Activated CD8-positive, alpha-beta T cell treated with anti-CD3 and anti-CD28 coated beads for 36 hours (primary cell): Measurements from ENCODE around the gene SH3GL1. TPM values are rescaled to one million over a fixed set of nuclear protein-coding genes. Genes with fewer than 3 reads are reported as not detected.

Experiments
- ATAC-seq: fragments of 200-7000 bp; cut with Tn5 transposase; one replicate; pipeline ENCODE4 v1.10.0; 2021; ENCODE audit warnings: mild to moderate bottlenecking, moderate library complexity
- CTCF ChIA-PET: fragments of 350-600 bp; sonication (Branson Sonifier 250); formaldehyde crosslinking; loops from one replicate; lab custom pipeline; 2021; ENCODE audit warnings: antibody characterized with exemption; lab: Charles Lee
- POLR2A ChIA-PET: fragments of 350-600 bp; sonication (Branson Sonifier 250); formaldehyde crosslinking; loops from one replicate; lab custom pipeline; 2021; ENCODE audit warnings: antibody characterized with exemption; lab: Charles Lee
- DNase-seq: peaks from one replicate; pipeline ENCODE4 v3.0.0-alpha.2; 2020
- H3K27ac Mint-ChIP-seq: one replicate; pipeline ENCODE4 v1.8.0; 2021; ENCODE audit warnings: mild to moderate bottlenecking, mixed read lengths
- H3K27me3 Mint-ChIP-seq: one replicate; pipeline ENCODE4 v1.8.0; 2021; ENCODE audit warnings: mixed read lengths
- H3K36me3 Mint-ChIP-seq: one replicate; pipeline ENCODE4 v1.8.0; 2021; ENCODE audit warnings: low read depth, mixed read lengths
- H3K4me1 Mint-ChIP-seq: one replicate; pipeline ENCODE4 v1.8.0; 2021; ENCODE audit warnings: low read depth, mixed read lengths
- H3K4me3 Mint-ChIP-seq: one replicate; pipeline ENCODE4 v1.8.0; 2021; ENCODE audit warnings: mild to moderate bottlenecking, moderate library complexity, mixed read lengths
- H3K9me3 Mint-ChIP-seq: one replicate; pipeline ENCODE4 v1.8.0; 2021; ENCODE audit warnings: mixed read lengths
- CTCF ChIP-seq: fragments of 200-600 bp; IDR thresholded peaks from one replicate; pipeline ENCODE4 v1.8.0; 2022; ENCODE audit warnings: antibody characterized with exemption, mild to moderate bottlenecking
- intact Hi-C: fragments of 100-400 bp; cut with micrococcal nuclease; formaldehyde crosslinking; loops from one replicate; pipeline ENCODE4 v1.10.0; 2022
- total RNA-seq, 2 experiments: library from RNA; stranded (reverse); gene quantifications; one replicate each; pipeline ENCODE4 v1.2.3, GENCODE V29; 2021

Gene SH3GL1
- total RNA-seq, 2 experiments from 2014 or later: 53.1 to 59.2 TPM

- Mint-ChIP-seq H3K4me3 (no peak overlapping the region), H3K4me1 (peaks cover 41% of the 10 kb centered on the region)
- no peak for ATAC-seq
Measured at GRCh38 chr19:4390017-4390566, 10.3 kb downstream of the SH3GL1 start.

GRCh38 chr19:4389511-4390016 lies 10.8 kb downstream of the SH3GL1 start:
- Mint-ChIP-seq H3K4me3 (no peak overlapping the region), H3K36me3 (peaks cover 13% of the 10 kb centered on the region), H3K27ac (no peak overlapping the region), H3K27me3 (no peaks in the 10 kb centered on the region), H3K9me3 (no peaks in the 10 kb centered on the region), H3K4me1 (peaks cover 37% of the 10 kb centered on the region)
- no peak for DNase-seq
- intact Hi-C loops: no loop called here
- ATAC-seq: no peak
- no peak for TF ChIP-seq CTCF
- CTCF ChIA-PET: interaction anchor here (1.6 to 2.5 kb wide), 2 partner anchors 11 to 20 kb away, joined by 3 to 13 read pairs; partner anchors contain the start of gene SH3GL1
- POLR2A ChIA-PET: interaction anchor here (0.9 to 2.1 kb wide), 2 partner anchors 10 to 18 kb away, joined by 3 to 5 read pairs; no protein-coding TSS in a partner anchor

More at GRCh38 chr19:4390017-4390566, 10.3 kb downstream of the SH3GL1 start:
- no peak for TF ChIP-seq CTCF
- Mint-ChIP-seq H3K36me3 (peaks cover 16% of the 10 kb centered on the region), H3K27me3 (no peaks in the 10 kb centered on the region), H3K27ac (peak overlapping the region; percentile 88), H3K9me3 (no peaks in the 10 kb centered on the region)
- POLR2A ChIA-PET: interaction anchor here (1.0 to 2.1 kb wide), 2 partner anchors 18 to 46 kb away, joined by 3 to 5 read pairs; no protein-coding TSS in a partner anchor
- intact Hi-C loops: no loop called here
- CTCF ChIA-PET: interaction anchor here (1.6 to 2.5 kb wide), 3 partner anchors 11 to 38 kb away, joined by 3 to 13 read pairs (median 6); partner anchors contain the start of gene SH3GL1
- DNase-seq: no peak

- ATAC-seq (no peak), DNase-seq (no peak)
- peaks cover 32% of the 10 kb centered on the region for H3K4me1 Mint-ChIP-seq
- peaks cover 9% of the 10 kb centered on the region for H3K36me3 Mint-ChIP-seq
- ChIA-PET CTCF (interaction anchor here (2.5 kb wide), 1 partner anchor 12 kb away, joined by 13 read pairs; the partner anchor contains the start of gene SH3GL1), POLR2A (interaction anchor here (0.9 kb wide), 1 partner anchor 10 kb away, joined by 3 read pairs; no protein-coding TSS in a partner anchor)
- no peaks in the 10 kb centered on the region for H3K27me3 Mint-ChIP-seq
- H3K4me3 Mint-ChIP-seq: no peak overlapping the region
- no peak for TF ChIP-seq CTCF
- intact Hi-C loops: no loop called here
- H3K9me3 Mint-ChIP-seq: no peaks in the 10 kb centered on the region
- no peak overlapping the region for H3K27ac Mint-ChIP-seq
Measured at GRCh38 chr19:4389064-4389375, 11.3 kb downstream of the SH3GL1 start.

- ATAC-seq (no peak), DNase-seq (no peak)
- ChIA-PET POLR2A (interaction anchor here (0.9 to 1.7 kb wide), 2 partner anchors 9 to 16 kb away, joined by 3 read pairs; no protein-coding TSS in a partner anchor), CTCF (interaction anchor here (2.5 kb wide), 1 partner anchor 12 kb away, joined by 13 read pairs; the partner anchor contains the start of gene SH3GL1)
- TF ChIP-seq CTCF: no peak
- no peak overlapping the region for H3K4me3 Mint-ChIP-seq
- no peak overlapping the region for H3K27ac Mint-ChIP-seq
- H3K9me3 Mint-ChIP-seq: no peaks in the 10 kb centered on the region
- no peaks in the 10 kb centered on the region for H3K27me3 Mint-ChIP-seq
- peaks cover 29% of the 10 kb centered on the region for H3K4me1 Mint-ChIP-seq
- intact Hi-C loops: no loop called here
- peaks cover 8% of the 10 kb centered on the region for H3K36me3 Mint-ChIP-seq
Measured at GRCh38 chr19:4388337-4389063, 11.8 kb downstream of the SH3GL1 start.
